HL-60/S4 treated with phorbol 12-myristate 13-acetate at 8.2 ng/mL for 4 days and 3 days (cell line): ENCODE data around the gene HSD3B7.

ENCODE experiments used
- in situ Hi-C: fragments of 300-500 bp; cut with MboI; formaldehyde crosslinking; loops from 2 replicates; pipeline ENCODE4 v1.15.0; 2022; ENCODE audit warnings: low sequenced_read_pairs

Gene HSD3B7

DNA sequence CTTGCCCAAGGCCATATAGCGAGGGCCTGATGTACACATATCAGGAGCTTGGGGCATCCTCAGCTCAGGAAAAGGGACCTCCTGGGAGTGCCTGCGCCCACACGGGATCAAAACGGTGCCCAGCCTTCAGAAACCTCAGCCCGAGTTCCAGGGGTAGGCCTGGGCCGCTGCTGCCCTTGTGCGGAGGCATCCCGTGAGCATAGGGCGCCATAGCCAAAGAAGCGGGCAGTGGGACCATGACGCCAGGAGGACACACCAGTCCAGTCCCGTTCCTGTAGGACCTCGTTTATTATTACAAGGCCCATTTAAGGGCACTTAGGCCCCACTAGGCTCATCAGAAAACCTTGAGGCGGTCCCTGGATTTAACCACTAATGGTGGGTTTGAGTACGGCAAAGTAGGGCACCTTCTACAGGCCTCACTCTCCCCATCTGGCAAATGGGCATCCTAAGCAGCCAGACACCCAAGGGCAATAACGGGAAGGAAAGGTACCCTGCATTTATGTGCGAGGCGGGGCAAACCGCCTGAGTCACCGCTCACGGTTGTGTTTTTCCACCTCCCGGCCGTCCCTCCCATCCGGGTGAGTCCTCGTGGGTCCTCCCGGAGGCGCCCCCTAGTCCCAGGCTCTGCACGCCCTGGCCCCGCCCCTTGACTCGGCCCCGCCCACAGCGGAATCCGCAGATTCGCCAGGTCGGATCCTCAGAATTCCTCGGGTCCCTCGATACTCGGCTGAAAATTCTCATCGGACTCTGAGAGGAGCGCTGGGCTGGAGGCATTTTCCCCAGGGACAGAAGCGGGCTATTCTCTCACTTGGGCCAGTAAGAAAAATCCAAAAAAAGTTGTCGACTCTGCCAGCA lies 28.2 kb upstream of the HSD3B7 start:
- in situ Hi-C loops = loop anchor here (25.0 kb wide), 1 partner anchor 905 kb away; the partner anchor contains the start of gene ZNF267

DNA sequence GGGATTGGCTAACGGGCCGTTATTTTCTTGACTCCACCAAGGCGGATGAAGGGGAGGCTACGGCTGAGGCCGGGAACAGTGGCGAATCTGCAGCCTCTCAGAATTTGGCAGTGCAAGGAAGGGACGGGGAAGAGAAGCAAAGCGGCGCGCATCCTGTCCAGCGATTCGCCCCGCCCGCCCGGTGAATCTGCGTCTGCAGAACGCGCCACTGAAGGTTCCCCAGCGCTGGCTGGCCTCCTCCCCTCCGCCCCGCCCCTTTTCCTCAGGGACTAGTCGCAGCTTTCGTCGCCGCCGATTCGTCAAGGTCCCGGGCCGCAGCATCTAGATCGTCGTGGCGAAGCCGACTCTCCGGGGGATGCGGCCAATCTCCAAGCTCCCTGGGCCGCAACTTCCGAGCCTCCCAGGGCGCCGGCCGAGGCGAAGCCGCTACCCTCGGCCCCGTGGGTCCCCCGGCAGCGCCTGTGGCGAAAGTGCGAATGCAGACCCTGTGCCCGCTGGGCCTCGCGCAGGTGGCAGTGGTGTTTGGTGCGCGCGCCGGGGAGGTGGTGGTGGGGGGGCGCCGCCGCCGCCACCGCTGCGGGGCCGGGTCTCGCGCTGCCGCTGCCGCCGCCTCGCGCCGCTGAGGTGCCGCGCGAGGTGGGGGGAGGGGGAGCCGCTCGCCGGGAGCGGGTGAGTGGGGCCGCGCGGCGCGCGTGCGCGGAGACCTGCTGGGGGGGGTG lies 27.4 kb upstream of the HSD3B7 start, which contains the start of gene SETD1A:
TSS of gene SETD1A (plus strand) at position 299 of the 719 bp plus-strand sequence. CDS start 978 bp downstream, outside the sequence.
- in situ Hi-C loops = loop anchor here (25.0 kb wide), 1 partner anchor 905 kb away; the partner anchor contains the start of gene ZNF267

DNA sequence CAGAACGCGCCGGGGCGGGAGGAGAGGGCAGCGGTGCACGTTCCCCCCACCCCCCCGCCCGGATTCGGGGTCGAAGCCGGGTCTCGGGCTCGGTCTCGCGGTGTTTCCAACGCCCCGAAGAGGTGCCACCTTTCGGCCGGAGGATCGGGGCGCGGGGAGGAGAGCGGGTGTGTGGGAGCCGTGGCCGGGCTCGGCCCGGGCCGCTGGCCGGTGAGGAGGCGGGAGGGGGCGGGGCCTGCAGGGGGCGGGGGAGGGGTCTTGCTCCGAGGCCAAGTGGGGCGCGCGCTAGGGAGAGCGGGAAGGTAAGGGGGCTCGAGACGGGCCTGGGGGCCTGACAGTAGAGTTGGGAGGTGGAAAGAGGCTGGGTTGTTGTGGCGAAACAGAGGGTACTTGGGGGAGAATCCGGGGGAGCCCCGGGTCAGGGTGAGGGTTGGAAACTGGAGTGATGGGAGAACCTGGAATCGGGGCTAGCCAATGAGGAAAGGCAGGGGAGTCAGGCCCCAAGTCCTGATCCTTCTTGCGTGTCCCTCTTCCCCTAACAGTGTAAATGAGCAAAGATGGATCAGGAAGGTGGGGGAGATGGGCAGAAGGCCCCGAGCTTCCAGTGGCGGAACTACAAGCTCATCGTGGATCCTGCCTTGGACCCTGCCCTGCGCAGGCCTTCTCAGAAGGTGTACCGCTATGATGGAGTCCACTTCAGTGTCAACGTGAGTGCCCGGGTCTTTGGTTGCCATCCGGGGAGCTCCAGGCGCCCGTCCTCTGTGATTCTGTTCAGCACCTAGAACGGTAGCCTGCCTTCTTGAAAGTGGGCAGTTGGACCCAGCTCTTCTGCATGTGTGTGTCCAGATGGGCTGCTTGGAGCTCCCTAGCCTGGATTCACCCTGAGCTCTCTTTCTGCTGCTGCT lies 26.6 kb upstream of the HSD3B7 start:
- in situ Hi-C loops = loop anchor here (25.0 kb wide), 1 partner anchor 904 kb away; the partner anchor contains the start of gene ZNF267

DNA sequence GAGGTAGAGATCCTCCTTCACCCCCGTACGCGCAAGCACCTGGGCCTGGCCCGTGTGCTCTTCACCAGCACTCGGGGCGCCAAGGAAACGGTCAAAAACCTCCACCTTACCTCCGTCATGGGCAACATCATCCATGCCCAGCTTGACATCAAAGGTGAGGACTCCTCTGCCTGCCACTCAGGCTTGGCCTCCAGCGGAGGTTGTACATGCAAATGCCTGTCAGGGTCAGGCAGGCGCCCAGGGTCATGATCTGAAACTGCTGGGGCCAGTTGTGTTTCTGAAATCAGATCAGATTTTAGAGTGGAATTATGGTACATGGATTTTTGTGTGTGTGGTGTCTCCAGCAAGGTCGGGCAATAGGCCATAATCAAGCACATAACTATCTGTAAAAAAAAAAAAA lies 23.6 kb upstream of the HSD3B7 start:
- in situ Hi-C loops = loop anchor here (25.0 kb wide), 1 partner anchor 901 kb away; the partner anchor contains the start of gene ZNF267

DNA sequence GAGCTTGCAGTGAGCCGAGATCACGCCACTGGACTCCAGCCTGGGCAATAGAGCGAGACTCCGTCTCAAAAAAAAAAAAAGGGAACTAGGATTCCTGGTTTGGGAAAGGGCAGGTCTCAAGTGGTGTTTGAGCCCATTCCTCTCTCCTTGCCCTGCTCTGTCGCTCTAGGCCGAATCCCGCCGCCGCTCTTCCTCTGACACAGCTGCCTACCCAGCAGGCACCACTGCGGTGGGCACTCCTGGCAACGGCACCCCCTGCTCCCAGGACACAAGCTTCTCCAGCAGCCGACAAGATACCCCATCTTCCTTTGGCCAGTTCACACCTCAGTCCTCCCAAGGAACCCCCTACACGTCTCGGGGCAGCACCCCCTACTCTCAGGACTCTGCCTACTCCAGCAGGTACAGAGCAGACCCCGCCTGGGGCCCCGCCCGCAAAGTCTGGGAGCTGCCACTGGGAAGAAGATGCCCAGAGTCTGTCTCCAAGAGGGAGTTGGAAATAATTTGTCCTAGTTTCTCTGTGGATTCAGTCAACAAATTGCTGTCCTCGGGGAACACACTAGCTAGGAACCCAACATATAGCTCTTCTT lies 21.0 kb upstream of the HSD3B7 start:
- in situ Hi-C loops = loop anchor here (25.0 kb wide), 1 partner anchor 898 kb away; the partner anchor contains the start of gene ZNF267

DNA sequence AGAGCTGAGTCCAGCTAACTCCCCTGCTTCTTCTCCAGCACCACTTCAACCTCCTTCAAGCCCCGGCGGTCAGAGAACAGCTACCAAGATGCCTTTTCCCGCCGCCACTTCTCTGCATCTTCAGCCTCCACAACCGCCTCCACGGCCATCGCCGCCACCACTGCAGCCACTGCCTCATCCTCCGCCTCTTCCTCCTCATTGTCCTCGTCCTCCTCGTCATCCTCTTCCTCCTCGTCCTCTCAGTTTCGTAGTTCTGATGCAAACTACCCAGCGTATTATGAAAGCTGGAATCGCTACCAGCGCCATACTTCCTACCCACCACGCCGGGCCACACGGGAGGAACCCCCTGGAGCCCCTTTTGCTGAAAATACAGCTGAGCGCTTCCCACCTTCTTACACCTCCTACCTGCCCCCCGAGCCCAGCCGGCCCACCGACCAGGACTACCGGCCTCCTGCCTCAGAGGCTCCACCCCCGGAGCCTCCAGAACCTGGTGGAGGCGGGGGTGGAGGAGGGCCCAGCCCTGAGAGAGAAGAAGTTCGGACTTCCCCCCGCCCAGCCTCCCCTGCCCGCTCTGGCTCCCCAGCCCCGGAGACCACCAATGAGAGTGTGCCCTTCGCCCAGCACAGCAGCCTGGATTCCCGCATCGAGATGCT lies 20.3 kb upstream of the HSD3B7 start:
- in situ Hi-C loops = loop anchor here (25.0 kb wide), 1 partner anchor 898 kb away; the partner anchor contains the start of gene ZNF267

DNA sequence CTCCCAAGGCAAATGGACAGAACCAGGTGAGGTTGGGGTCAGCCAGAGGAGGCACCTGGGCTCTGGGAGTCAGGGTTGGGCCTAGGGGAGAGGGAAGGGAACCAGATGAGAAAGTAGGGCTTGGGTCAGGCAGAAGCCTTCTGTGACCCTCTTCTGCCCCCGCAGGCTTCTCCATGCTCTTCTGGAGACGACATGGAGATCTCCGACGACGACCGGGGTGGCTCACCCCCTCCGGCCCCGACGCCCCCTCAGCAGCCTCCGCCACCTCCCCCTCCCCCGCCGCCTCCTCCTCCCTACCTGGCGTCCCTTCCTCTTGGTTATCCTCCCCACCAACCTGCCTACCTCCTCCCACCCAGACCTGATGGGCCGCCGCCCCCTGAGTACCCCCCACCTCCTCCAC lies 19.6 kb upstream of the HSD3B7 start:
- in situ Hi-C loops = loop anchor here (25.0 kb wide), 1 partner anchor 897 kb away; the partner anchor contains the start of gene ZNF267

DNA sequence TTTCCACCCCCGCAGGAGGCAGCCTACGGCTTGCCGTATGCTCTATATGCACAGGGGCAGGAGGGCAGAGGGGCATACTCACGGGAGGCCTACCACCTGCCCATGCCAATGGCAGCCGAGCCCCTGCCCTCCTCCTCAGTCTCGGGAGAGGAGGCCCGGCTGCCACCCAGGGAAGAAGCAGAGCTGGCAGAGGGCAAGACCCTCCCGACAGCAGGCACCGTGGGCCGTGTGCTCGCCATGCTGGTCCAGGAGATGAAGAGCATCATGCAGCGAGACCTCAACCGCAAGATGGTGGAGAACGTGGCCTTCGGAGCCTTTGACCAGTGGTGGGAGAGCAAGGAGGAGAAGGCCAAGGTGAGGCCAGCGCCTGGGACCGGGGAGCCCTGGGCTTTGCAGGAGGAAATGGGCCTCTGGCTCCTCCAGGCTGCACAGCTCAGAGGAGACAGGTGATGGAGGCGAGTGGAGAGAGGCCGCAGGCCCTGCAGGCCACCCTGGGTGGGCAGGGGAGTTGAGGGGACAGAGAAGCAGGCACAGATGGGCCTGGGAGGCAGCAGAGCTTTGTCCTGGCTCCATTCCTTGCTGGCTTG lies 18.9 kb upstream of the HSD3B7 start:
- in situ Hi-C loops = loop anchor here (25.0 kb wide), 1 partner anchor 896 kb away; the partner anchor contains the start of gene ZNF267

DNA sequence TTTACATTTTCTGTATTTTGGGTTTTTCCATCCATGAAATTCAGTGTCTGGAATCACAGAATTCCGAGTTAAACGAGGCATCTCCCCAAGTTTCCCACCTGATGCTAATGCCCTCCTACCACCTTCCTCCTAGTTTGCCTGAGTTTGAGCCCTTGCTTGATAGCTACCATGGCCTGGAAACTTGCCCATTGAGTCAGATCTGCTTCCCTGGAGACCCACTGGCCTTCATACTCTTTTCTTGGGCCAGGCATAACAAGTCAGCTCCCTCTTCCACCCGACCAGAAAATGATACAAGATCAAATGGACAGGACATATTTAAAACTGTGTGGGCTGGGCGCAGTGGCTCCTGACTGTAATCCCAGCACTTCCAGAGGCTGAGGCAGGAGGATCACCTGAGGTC lies 17.2 kb upstream of the HSD3B7 start:
- in situ Hi-C loops = loop anchor here (25.0 kb wide), 1 partner anchor 895 kb away; the partner anchor contains the start of gene ZNF267

DNA sequence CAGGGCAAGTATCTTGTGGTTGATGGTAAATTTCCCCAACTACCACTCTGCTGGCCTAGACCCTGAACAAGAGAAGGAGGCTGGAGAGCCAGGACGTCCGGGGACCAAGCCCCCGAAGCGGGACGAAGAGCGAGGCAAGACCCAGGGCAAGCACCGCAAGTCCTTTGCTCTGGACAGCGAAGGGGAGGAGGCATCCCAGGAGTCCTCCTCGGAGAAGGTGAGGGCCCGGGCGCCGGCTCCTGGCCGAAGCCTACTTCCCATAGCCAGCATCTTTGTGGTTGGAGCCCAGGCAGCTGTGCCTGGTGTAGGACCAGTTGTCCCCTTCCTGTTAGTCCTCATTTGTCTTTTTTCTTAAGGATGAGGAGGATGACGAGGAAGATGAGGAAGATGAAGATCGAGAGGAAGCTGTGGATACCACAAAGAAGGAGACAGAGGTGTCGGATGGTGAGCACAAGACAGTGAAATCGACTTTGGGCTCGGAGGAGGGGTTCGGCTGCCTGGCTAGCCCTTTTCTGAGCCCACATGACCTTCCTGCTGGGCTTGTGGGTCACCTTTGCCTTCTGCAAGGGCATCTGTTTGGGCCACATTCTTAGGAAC lies 15.7 kb upstream of the HSD3B7 start:
- in situ Hi-C loops = loop anchor here (25.0 kb wide), 1 partner anchor 893 kb away; the partner anchor contains the start of gene ZNF267

DNA sequence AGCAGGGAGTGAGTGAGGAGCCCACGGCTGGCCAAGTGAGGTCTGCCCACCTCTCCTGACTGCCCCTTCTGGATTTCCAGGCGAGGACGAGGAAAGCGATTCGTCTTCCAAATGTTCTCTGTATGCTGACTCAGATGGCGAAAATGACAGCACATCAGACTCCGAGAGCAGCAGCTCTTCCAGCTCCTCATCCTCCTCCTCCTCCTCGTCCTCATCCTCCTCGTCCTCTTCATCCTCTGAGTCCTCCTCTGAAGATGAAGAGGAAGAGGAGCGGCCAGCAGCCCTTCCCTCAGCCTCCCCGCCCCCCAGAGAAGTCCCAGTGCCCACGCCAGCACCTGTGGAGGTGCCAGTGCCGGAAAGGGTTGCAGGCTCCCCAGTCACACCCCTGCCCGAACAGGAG lies 13.7 kb upstream of the HSD3B7 start:
- in situ Hi-C loops = loop anchor here (25.0 kb wide), 1 partner anchor 891 kb away; the partner anchor contains the start of gene ZNF267

DNA sequence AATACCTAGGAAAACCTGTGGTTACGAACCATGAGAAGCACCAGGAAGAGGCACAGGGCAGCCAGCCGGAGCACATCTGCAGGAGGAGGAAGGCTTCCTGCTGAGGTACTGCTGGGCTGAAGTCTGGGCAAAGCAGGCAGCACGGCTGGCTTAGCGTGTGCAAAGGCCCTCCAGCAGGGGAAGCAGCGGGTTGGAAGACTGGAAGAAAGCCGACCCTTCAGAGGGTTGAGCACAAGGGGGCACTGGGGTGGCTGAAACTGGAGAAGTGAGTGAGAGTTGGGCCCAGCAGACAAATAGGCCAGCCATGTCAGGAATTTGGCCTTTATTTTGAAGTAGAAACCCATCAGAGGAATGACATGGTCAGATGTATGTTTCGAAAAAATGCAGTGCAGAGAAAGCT lies 12.1 kb upstream of the HSD3B7 start:
- in situ Hi-C loops = loop anchor here (25.0 kb wide), 1 partner anchor 889 kb away; the partner anchor contains the start of gene ZNF267

DNA sequence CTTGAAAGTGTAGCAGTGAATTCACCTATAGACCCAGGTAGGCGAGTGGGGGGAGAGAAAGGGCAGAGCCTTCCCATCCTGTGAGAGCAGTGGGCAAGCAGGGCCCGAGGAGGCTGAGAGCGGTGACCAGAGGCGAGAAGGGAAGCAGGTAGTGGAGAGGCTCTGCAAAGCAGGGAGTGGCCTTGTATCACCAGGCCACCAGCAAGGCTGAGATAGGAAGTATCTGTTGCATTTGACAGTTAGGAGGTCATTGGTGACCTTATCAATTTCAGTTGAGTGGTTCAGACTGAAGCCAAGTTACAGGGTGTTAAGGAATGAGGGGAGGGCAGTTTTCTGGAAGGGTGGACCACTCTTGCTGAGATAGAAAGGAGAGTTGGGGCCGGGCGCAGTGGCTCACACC lies 10.7 kb upstream of the HSD3B7 start:
- in situ Hi-C loops = loop anchor here (25.0 kb wide), 1 partner anchor 888 kb away; the partner anchor contains the start of gene ZNF267

DNA sequence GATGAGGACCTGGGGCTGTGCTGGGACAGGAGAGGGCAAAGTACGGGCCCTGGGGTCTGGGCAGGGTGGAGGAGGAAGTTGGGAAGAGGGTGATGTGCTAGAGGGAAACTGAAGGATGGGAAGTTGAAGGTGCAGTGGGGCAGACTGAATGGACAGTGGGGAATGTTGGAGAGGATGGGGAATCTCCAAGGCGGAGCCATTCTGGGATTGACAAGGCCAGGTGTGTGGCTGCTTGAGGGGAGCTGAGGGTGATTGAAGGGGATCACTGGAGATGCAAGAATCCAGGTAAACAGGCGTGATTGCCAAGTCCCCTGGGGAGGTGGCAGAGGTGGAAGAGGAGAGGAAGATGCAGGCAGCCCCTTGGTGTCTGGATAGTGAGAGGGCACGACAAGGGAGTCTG lies 8.5 kb upstream of the HSD3B7 start:
- in situ Hi-C loops = loop anchor here (25.0 kb wide), 1 partner anchor 486 kb away; the partner anchor contains the start of genes ARMC5 and TGFB1I1

DNA sequence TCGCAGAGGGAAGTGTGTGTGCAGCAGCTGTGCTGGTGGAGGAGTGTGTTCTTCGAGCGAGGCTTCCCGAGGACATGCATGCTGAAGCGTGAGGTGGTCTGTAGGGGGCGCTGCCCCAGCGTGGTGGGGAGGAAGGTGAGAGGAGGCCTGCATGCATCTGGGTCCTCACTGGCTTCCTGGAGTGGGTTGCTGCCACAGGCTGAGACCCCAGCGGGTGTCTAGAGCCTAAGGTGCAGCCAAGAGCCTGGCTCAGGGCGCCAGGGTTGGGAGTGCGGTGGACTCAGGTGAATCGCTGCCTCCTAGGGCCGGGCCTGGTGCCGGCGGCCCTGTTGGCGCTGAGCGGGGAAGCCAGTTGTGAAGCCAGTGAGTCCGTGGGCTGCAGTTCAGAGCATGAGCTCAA lies 7.5 kb upstream of the HSD3B7 start:
- in situ Hi-C loops = loop anchor here (25.0 kb wide), 1 partner anchor 485 kb away; the partner anchor contains the start of genes ARMC5 and TGFB1I1

DNA sequence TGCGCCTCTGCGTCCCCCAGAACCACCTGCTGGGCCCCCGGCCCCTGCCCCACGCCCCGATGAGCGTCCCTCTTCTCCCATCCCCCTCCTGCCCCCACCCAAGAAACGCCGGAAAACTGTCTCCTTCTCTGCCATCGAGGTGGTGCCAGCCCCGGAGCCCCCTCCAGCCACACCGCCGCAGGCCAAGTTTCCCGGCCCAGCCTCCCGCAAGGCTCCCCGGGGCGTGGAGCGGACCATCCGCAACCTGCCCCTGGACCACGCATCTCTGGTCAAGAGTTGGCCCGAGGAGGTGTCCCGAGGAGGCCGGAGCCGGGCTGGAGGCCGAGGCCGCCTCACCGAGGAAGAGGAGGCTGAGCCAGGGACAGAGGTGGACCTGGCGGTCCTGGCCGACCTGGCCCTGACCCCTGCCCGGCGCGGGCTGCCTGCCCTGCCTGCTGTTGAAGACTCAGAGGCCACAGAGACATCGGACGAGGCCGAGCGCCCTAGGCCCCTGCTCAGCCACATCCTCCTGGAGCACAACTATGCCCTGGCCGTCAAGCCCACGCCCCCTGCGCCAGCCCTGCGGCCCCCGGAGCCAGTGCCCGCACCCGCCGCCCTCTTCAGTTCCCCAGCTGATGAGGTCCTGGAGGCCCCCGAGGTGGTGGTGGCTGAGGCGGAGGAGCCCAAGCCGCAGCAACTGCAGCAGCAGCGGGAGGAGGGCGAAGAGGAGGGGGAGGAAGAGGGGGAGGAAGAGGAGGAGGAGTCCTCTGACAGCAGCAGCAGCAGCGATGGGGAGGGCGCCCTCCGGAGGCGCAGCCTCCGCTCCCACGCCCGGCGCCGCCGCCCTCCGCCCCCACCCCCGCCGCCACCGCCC lies 5.6 kb upstream of the HSD3B7 start:
- in situ Hi-C loops = loop anchor here (25.0 kb wide), 1 partner anchor 483 kb away; the partner anchor contains the start of genes ARMC5 and TGFB1I1

DNA sequence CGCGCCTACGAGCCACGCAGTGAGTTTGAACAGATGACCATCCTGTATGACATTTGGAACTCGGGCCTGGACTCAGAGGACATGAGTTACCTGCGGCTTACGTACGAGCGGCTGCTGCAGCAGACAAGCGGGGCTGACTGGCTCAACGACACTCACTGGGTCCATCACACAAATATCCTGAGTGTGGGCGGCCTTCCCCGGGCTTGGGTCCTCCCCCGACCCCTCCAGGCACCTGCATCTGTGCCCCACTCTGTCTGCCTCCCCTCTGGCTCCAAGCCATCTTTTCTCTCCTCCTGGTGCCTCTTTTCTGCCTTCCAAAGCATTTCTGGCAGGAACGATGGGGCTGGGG lies 5.0 kb upstream of the HSD3B7 start:
- in situ Hi-C loops = loop anchor here (25.0 kb wide), 1 partner anchor 482 kb away; the partner anchor contains the start of genes ARMC5 and TGFB1I1
